Uterus (tissue), 2 donors: ENCODE data around the gene RHEB.

ENCODE experiments used
- POLR2A ChIP-seq, 2 donors: fragments of 450-650 bp; IDR thresholded peaks; one replicate each; pipeline ENCODE4 v1.6.1; 2016; ENCODE audit warnings: antibody characterized with exemption in 2 of 2, mild to moderate bottlenecking in 1 of 2, moderate library complexity in 1 of 2
- TF ChIP-seq, protein P1 (sequence below), 4 experiments: fragments of 200-600 bp in 2 of 4; fragments of 450-650 bp in 2 of 4; sonication (generic) in 2 of 4; IDR thresholded peaks; one replicate each; pipeline ENCODE4 v1.5.1; 2016 to 2019; ENCODE audit warnings: antibody characterized with exemption in 4 of 4, mild to moderate bottlenecking in 2 of 4, moderate library complexity in 1 of 4

DNA sequence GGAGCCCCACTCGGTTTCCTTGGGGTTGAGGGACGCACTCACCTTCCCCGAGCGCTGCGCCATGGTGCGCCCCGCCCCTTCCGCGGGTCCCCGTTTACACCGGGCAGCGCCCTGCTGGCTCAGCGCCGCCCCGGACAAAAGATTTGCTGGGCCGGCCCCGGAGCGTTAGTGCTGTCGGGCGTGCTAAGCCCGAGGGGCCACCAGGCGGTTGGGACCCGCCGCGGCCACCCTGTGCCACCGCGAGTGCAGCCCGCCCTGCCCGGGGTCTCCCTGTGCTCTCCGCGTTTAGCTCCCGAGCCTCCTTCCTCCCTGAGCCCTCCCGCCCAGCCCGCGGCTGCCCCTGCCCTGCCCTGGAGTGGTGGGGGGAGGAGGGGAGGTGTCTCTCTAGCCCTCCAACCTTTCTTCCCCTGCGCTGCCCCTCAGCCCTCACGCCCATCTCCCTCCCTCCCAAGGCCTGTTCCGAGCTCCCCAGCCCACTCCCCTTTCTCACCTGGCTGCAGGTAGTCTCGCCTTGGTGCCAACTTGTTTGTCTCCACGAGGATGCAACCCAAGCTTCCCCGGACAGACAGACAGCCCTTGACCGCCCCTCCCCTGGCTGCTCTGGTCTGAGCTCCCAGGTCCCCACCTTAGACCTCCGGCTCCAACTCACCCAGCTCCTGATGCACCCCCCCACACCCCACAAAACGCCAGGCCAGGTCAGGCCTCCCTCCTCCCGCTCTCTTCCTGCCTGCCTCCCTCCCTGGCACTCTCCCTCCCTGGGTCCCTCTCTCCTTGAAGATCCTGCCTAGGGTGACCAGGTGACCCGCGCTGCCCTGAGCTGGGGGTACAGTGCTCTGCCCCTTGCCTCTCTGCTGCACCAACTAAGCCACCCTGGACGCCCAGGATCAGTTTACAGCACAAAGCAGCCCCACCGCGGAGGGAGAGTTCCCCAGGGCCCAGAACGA lies 79.6 kb downstream of the RHEB start, which contains the start of gene CRYGN:
- TF ChIP-seq, protein P1, sequence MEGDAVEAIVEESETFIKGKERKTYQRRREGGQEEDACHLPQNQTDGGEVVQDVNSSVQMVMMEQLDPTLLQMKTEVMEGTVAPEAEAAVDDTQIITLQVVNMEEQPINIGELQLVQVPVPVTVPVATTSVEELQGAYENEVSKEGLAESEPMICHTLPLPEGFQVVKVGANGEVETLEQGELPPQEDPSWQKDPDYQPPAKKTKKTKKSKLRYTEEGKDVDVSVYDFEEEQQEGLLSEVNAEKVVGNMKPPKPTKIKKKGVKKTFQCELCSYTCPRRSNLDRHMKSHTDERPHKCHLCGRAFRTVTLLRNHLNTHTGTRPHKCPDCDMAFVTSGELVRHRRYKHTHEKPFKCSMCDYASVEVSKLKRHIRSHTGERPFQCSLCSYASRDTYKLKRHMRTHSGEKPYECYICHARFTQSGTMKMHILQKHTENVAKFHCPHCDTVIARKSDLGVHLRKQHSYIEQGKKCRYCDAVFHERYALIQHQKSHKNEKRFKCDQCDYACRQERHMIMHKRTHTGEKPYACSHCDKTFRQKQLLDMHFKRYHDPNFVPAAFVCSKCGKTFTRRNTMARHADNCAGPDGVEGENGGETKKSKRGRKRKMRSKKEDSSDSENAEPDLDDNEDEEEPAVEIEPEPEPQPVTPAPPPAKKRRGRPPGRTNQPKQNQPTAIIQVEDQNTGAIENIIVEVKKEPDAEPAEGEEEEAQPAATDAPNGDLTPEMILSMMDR (IDR thresholded peaks at IDR 0.05) = no peak
- no peak for TF ChIP-seq POLR2A (IDR thresholded peaks at IDR 0.05)
